IPS-20b (cell line): ENCODE results near the gene NDRG4.
A peak's percentile ranks its signal among the peaks of the same experiment; 100 is the strongest.

Experiments
- H3K27ac ChIP-seq: one replicate; pipeline ENCODE4 v1.5.1; 2013; ENCODE audit warnings: low read length
- H3K27me3 ChIP-seq: 2 replicates; pipeline ENCODE4 v1.6.1; 2013; ENCODE audit warnings: mild to moderate bottlenecking, low read length, inconsistent platforms; ENCODE audit not compliant: insufficient read depth
- H3K36me3 ChIP-seq: 2 replicates; pipeline ENCODE4 v1.6.1; 2013; ENCODE audit warnings: low read depth, mild to moderate bottlenecking, inconsistent platforms, low read length, moderate library complexity; ENCODE audit not compliant: insufficient read depth
- H3K4me1 ChIP-seq: 2 replicates; pipeline ENCODE4 v1.6.1; 2013; ENCODE audit warnings: mild to moderate bottlenecking, control low read depth, inconsistent platforms, low read length, moderate library complexity; ENCODE audit not compliant: insufficient read depth
- H3K4me3 ChIP-seq: 2 replicates; pipeline ENCODE4 v1.5.1; 2013; ENCODE audit warnings: mild to moderate bottlenecking, low read length, inconsistent platforms
- H3K9ac ChIP-seq: 2 replicates; pipeline ENCODE4 v1.6.1; 2013; ENCODE audit warnings: low read depth, mild to moderate bottlenecking, inconsistent platforms, low read length, moderate library complexity
- H3K9me3 ChIP-seq: 2 replicates; pipeline ENCODE4 v1.6.1; 2013; ENCODE audit warnings: mild to moderate bottlenecking, low read depth, low read length, inconsistent platforms; ENCODE audit not compliant: insufficient read depth

The NDRG4 gene

GRCh38 chr16:58499092-58499511 is 841 bp upstream of the NDRG4 start:
- Histone ChIP-seq H3K27me3 (peaks cover 58% of the 10 kb centered on the region), H3K4me1 (peaks cover 2% of the 10 kb centered on the region; the same call in 1 of the 2 replicates), H3K27ac (no peak overlapping the region), H3K9ac (no peak overlapping the region), H3K4me3 (no peak overlapping the region), H3K9me3 (no peaks in the 10 kb centered on the region), H3K36me3 (no peaks in the 10 kb centered on the region)

DNA sequence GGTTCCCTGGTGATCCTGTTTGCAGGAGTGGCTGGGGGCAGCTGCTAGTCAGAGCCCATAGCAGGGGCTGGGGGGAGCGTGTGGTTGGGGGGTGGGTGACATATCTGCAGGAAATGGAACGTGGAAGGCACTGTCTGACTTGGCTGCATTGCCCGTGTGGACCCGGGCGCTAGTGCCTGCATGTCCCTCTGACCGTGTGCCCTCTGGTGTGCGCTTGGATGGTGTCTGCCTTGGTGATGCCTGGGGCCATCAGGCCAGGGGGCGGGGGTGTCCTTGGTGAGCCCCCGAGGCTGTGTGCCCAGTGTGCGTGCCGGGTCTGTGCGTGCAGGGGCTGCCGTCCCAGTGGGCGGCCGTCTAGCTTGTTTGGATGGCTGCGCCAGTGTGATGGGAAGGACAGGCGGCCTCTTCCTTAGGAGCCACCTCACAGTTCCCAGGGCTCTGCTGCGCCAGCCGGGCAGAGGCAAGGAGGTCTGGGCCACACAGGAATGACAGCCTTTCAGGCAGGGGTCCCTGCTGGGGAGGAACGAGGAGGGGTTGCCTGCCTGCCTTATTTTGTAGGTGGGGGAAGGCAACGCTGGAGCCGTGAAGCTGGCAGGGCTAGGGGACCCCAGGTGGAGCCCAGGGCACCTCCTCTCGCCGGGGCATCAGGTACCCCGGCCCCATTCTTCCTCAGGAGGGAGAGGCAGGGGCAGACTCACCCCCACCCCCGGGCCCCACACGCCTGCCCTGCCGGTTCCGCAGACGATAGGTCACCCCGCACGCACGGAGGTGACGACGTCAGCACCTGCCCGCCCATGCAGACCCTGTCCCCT is 693 bp downstream of the NDRG4 start:
- Histone ChIP-seq H3K27ac (no peak overlapping the region), H3K9ac (peak overlapping the region; percentile 77; the same call in 1 of the 2 replicates), H3K4me1 (no peaks in the 10 kb centered on the region; the same call in 1 of the 2 replicates), H3K36me3 (no peaks in the 10 kb centered on the region), H3K4me3 (peak overlapping the region; percentile 78), H3K9me3 (no peaks in the 10 kb centered on the region), H3K27me3 (peaks cover 62% of the 10 kb centered on the region)

- Histone ChIP-seq H3K9ac (peak overlapping the region; percentile 77; the same call in 1 of the 2 replicates), H3K4me1 (no peaks in the 10 kb centered on the region; the same call in 1 of the 2 replicates), H3K9me3 (no peaks in the 10 kb centered on the region), H3K36me3 (no peaks in the 10 kb centered on the region), H3K27ac (no peak overlapping the region), H3K27me3 (peaks cover 60% of the 10 kb centered on the region), H3K4me3 (peak overlapping the region; percentile 78)
Observed at GRCh38 chr16:58501242-58502131, 1.5 kb downstream of the NDRG4 start.

GRCh38 chr16:58502217-58502921 is 2.4 kb downstream of the NDRG4 start:
- peaks cover 53% of the 10 kb centered on the region for H3K27me3 ChIP-seq
- no peak overlapping the region for H3K27ac ChIP-seq
- no peak overlapping the region; the same call in 1 of the 2 replicates for H3K9ac ChIP-seq
- no peaks in the 10 kb centered on the region for H3K9me3 ChIP-seq
- H3K36me3 ChIP-seq = no peaks in the 10 kb centered on the region
- peak overlapping the region; percentile 78; the same call in 1 of the 2 replicates for H3K4me3 ChIP-seq
- H3K4me1 ChIP-seq = no peaks in the 10 kb centered on the region; the same call in 1 of the 2 replicates

DNA sequence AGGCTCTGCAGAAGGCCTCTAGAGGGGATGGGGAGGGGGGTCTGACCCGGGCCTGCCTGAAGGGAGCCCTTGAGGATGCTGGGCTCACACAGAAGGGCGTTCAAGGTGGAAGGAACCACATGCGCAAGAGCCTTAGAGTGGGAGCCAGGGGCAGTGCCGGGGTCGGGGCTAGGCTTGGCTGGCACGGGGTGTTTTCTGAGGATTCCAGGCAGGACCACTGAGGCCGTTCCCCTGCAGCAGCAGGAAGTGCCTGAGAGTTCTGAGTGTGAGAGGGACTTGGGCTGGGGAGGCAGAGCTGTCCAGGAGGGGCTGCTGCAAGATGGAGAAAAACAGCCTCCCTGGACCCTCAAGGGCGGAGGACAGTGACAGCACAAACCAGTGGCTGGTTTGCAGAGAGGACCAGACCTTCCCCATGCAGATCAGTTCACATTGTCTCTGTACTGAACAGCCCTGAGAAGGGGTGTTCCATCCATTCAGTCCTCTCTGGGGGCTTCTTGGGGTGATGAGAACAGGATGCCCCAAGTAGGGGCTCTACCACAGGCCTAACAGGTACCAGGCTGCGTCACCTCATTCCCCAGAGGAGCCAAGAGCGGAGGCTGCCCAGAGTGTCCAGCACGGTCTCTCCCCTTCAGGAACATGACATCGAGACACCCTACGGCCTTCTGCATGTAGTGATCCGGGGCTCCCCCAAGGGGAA is 3.4 kb downstream of the NDRG4 start:
- Histone ChIP-seq H3K4me1 (no peaks in the 10 kb centered on the region; the same call in 1 of the 2 replicates), H3K9me3 (no peaks in the 10 kb centered on the region), H3K36me3 (no peaks in the 10 kb centered on the region), H3K9ac (no peak overlapping the region), H3K27ac (no peak overlapping the region), H3K4me3 (no peak overlapping the region), H3K27me3 (peaks cover 43% of the 10 kb centered on the region)

DNA sequence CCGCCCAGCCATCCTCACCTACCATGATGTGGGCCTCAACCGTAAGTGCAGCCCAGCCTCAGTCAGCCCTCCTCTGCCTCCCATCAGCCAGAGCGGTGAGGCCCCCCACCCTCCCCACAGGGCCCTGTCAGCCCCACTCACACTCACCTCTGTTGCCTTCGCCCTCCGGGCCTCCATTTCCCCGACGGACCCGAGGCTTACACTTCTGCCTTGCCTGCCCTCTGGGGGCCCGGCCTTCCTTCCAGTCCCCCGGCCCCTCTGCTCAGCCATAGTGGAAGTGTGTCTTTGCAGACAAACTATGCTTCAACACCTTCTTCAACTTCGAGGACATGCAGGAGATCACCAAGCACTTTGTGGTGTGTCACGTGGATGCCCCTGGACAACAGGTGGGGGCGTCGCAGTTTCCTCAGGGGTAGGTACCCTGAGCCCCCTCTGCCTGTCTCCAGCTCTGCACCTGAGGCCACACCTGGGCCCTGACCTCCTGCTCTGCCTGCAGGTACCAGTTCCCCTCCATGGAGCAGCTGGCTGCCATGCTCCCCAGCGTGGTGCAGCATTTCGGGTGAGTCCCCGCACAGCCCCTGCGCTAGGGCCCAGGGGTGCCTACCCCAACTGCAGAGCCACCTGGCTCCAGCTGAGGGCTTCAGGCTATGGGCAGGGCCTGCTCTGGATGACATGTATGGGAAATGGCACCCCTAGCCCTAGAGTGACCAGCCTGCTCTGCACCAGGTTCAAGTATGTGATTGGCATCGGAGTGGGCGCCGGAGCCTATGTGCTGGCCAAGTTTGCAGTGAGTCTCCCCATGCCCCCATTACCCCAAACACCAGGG is 4.1 kb downstream of the NDRG4 start:
- Histone ChIP-seq H3K9ac (no peak overlapping the region), H3K27ac (no peak overlapping the region)

DNA sequence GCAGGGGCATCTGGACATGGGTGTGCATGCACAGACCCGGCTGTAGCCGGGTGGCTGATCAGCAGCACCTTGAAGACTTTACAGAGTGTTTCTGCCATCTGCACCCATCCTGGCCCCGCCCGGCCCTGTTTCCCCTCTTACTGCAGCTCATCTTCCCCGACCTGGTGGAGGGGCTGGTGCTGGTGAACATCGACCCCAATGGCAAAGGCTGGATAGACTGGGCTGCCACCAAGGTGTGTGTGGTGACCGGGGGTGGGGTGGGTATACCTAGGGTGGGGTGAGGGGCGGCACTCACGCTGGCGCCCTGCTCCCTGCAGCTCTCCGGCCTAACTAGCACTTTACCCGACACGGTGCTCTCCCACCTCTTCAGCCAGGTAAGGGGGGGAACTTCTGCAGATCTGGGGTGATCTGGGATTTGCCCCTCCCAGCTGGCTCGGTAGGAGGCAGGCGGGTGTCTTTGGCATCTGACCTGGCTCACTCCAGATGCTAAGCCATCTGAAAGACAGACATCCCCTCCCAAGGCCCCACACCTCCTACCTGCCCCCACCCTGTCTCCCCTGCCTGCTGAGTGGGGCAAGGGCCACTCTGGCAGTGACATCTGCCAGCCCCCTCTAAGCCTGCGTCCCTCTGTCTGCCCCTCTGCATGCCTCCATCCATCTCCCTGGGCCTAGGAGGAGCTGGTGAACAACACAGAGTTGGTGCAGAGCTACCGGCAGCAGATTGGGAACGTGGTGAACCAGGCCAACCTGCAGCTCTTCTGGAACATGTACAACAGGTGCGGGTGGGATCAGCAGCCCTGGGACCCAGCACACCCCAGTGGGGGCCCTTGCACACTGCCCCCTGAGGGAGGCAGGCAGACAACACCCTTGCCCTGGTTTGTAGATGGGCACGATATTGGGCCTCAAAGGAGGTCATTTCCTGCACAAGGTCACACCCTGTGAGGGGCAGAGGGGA is 6.6 kb downstream of the NDRG4 start:
- H3K9me3 ChIP-seq = no peaks in the 10 kb centered on the region
- H3K4me1 ChIP-seq = no peaks in the 10 kb centered on the region; the same call in 1 of the 2 replicates
- H3K27me3 ChIP-seq = peaks cover 31% of the 10 kb centered on the region
- H3K4me3 ChIP-seq = no peak overlapping the region
- H3K27ac ChIP-seq = no peak overlapping the region
- H3K9ac ChIP-seq = no peak overlapping the region
- peaks cover 11% of the 10 kb centered on the region; the same call in 1 of the 2 replicates for H3K36me3 ChIP-seq

More for the DNA sequence above, 4.1 kb downstream of the NDRG4 start:
- Histone ChIP-seq H3K27me3 (peaks cover 36% of the 10 kb centered on the region), H3K4me3 (no peak overlapping the region), H3K36me3 (no peaks in the 10 kb centered on the region), H3K9me3 (no peaks in the 10 kb centered on the region), H3K4me1 (no peaks in the 10 kb centered on the region; the same call in 1 of the 2 replicates)

DNA sequence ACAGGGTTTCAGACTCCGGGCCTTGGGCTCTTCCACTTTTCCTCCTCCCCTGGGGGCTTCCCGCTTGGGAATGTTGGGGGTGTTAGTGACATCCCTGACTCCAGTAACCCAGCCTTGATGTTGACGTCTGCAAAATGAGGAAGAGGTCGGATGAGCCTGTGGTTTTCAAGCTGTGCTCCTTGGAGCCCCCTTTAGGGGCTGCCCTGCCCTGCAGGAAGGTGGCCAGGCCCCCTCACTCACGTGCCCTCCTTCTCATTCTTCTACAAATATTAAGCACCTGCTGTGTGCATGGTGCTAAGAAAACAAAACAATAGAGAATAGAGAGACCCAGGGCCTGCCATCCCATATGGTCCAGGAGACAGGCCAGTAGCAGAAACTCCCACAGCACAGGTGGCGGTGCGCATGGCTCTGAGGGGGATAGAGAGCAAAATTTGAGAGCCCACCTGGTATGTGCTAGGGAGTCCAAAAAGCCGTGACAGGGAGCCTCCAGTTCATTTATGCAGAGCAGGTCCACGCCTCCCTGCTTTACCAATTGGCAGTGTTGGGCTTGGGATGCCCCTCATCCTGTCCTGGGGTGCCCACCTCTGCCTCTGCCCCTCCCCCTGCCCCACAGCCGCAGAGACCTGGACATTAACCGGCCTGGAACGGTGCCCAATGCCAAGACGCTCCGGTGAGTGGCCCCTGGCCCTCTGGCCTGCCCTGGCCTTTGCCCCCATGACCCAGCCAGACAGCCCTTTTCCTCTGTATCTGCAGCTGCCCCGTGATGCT is 7.4 kb downstream of the NDRG4 start:
- no peak overlapping the region for H3K9ac ChIP-seq
- no peak overlapping the region for H3K27ac ChIP-seq
- peaks cover 2% of the 10 kb centered on the region; the same call in 1 of the 2 replicates for H3K4me1 ChIP-seq
- H3K27me3 ChIP-seq = peaks cover 23% of the 10 kb centered on the region
- H3K4me3 ChIP-seq = no peak overlapping the region
- peaks cover 11% of the 10 kb centered on the region; the same call in 1 of the 2 replicates for H3K36me3 ChIP-seq
- no peaks in the 10 kb centered on the region for H3K9me3 ChIP-seq
